Measurements from ENCODE around the gene IL12RB2.

GRCh38 chr1:67407498-67407897 lies 99.8 kb downstream of the IL12RB2 start:
- TF ChIP-seq, protein P1, sequence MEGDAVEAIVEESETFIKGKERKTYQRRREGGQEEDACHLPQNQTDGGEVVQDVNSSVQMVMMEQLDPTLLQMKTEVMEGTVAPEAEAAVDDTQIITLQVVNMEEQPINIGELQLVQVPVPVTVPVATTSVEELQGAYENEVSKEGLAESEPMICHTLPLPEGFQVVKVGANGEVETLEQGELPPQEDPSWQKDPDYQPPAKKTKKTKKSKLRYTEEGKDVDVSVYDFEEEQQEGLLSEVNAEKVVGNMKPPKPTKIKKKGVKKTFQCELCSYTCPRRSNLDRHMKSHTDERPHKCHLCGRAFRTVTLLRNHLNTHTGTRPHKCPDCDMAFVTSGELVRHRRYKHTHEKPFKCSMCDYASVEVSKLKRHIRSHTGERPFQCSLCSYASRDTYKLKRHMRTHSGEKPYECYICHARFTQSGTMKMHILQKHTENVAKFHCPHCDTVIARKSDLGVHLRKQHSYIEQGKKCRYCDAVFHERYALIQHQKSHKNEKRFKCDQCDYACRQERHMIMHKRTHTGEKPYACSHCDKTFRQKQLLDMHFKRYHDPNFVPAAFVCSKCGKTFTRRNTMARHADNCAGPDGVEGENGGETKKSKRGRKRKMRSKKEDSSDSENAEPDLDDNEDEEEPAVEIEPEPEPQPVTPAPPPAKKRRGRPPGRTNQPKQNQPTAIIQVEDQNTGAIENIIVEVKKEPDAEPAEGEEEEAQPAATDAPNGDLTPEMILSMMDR (IDR thresholded peaks at IDR 0.05; ENCODE audit: extremely low read depth in 1 of 2, insufficient read depth in 1 of 2, low read depth in 1 of 2, low read length in 2 of 2), result no peak
- TF ChIP-seq MAX (IDR thresholded peaks at IDR 0.05; ENCODE audit: insufficient read depth, insufficient read length), result no peak
- no peak for TF ChIP-seq POLR2AphosphoS5 (IDR thresholded peaks at IDR 0.05; ENCODE audit: insufficient read depth, low read depth, low read length)
- no peak for TF ChIP-seq POLR2A (IDR thresholded peaks at IDR 0.05; ENCODE audit: low read depth, low read length)
- TF ChIP-seq MYC (IDR thresholded peaks at IDR 0.05; ENCODE audit: low read depth, low read length), result no peak
- TF ChIP-seq EZH2 (IDR thresholded peaks at IDR 0.05; ENCODE audit: borderline replicate concordance, low read depth, low read length, severe bottlenecking), result no peak
- TF ChIP-seq JUN (IDR thresholded peaks at IDR 0.05; ENCODE audit: borderline replicate concordance, insufficient read depth, insufficient read length, low read depth), result no peak

All from endothelial cell of umbilical vein (primary cell).